Measurements from ENCODE around the gene RALGPS2.
"Not testable (repeated sequence)": the region's sequence is repeated elsewhere in the genome, so short reads cannot be mapped to it uniquely, and the experiment has no call there.

RALGPS2 gene

DNA sequence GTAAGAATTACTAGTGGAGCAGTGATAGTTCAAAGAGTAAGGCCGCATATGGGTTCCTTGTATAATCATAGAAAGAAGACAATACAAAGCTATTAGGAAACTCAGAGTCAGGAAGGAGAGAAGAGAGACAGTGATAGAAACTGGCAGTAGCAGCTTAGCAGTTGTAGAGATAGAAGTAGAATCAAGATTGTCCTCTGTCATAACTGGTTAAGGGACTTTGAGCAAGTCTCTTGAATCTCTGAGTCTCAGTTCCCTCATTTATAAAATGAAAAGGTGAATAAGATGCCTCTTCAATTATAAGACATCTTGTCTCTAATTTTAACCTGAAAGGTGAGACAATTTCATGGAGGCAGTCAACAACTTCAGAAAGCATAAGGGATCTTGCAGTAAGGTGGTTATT lies 6.5 kb upstream of the RALGPS2 start:
- no peak for DNase-seq (ENCODE audit: low read depth, low spot score)

DNA sequence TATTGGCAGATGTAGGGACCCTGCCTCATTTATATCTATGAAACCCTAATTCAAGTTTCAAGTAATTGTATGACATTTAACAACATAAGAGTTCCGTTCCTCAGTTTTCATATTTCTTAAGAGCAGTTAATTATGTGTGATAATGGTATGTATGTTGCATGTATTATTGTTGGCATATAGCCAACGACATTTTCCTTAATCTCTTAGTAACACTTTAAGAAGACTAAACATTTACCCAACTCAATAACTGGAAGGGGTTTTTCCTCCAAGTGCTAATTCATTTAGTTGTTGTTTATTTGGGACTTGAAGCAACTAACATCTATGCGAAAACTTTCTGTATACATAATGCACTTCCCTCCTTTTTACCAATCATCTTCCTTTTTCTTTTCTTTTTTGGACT lies 1.5 kb upstream of the RALGPS2 start:
- no peak overlapping the region for H3K4me3 ChIP-seq (ENCODE audit: low read length)
- no peak for DNase-seq (ENCODE audit: low read depth, low spot score)

More for the DNA sequence above, 6.5 kb upstream of the RALGPS2 start:
- H3K4me3 ChIP-seq (ENCODE audit: low read length), result no peak overlapping the region

DNA sequence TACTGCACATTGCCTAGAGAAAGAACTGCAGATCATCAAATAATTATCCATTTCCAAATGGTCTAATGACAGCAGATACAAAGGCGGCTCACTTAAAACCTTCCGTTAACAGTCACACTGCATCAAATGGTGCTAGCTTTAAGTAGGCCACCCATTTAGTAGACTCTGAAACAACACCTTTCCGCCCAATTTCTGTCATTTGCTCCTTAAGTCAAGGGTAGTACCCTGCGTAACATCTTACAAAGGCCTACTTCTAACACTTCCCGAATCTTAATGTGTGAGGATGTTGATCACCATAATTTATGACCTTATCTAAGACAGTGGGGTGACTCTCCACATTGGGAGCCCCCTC lies 692 bp upstream of the RALGPS2 start:
- H3K4me3 ChIP-seq (ENCODE audit: low read length), result peak overlapping the region; percentile 71
- DNase-seq (ENCODE audit: low read depth, low spot score), result no peak

DNA sequence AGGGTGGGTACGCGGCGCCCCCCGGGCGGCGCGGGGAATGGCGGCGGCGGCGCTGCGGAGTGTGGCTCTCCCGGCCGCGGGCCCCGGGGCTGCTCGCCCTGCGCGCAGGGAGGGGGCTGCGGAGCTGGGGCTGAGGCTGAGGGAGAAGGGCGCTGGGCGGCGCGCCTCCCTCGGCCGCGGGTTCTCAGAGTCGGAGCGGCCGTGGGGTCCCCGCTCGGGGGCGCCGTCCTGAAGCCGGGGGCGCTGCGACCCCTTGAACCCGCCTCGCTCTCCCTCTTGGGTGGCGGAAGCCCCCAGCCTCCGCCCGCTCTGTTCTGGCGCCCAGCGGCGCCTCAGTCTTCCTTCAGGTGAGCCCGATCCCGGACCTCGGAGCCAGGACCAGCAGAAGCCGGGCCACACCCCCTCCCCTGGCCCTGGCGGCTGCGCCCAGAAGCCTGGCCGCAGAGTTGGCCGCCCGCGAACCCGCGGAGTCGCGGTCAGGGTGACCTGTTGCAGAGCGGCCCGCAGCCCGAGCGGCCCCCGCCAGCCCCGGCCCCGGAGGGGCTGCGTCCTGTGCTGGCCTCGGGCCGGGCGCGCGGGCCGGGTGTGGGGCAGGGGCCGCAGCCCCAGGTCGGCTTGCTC lies 532 bp downstream of the RALGPS2 start:
- peak overlapping the region; percentile 71 for H3K4me3 ChIP-seq (ENCODE audit: low read length)
- no peak for DNase-seq (ENCODE audit: low read depth, low spot score)

DNA sequence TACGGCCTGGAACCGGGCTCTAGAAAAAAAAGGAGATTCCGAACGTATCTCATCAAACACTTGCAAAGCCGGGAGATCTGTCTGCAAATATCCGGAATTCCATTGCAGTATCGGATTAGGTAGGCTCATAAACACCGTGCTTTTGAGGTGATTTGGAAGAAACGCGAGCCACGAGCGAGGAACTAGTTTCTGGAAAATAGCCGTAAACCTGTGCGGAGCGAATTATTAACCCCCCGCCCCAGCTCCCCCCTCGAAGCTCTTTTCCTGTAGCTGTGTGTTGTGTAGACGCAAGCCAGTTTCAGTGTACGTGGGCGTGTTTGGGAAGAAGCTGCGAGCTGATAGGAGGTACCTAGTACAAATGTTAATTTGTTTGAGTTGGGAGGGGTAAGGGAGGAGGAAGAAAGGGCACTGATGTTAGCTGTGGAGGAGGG lies 1.1 kb downstream of the RALGPS2 start:
- DNase-seq (ENCODE audit: low read depth, low spot score), result peak; percentile 87
- H3K4me3 ChIP-seq (ENCODE audit: low read length), result peak overlapping the region; percentile 71

DNA sequence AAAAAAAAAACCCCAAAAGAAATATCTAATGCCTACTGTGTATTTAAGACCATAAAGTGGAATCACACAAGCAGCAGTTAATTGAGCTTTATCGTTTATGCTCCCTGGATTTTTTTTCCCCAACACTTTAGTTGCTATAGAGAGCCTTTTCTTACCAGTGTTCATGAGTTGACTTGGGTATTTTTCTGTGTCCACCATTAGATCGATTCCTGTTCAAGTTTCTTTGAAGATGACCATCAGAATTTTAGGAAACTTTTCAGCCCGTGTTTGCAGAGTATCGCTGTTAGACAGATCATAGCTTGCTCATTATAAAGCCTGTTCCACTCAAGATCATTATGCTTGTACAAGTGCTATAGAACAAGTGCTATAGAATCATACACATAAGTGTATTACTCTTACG lies 1.5 kb downstream of the RALGPS2 start:
- DNase-seq (ENCODE audit: low read depth, low spot score), result no peak
- peak overlapping the region; percentile 71; the same call in 1 of the 2 replicates for H3K4me3 ChIP-seq (ENCODE audit: low read length)

DNA sequence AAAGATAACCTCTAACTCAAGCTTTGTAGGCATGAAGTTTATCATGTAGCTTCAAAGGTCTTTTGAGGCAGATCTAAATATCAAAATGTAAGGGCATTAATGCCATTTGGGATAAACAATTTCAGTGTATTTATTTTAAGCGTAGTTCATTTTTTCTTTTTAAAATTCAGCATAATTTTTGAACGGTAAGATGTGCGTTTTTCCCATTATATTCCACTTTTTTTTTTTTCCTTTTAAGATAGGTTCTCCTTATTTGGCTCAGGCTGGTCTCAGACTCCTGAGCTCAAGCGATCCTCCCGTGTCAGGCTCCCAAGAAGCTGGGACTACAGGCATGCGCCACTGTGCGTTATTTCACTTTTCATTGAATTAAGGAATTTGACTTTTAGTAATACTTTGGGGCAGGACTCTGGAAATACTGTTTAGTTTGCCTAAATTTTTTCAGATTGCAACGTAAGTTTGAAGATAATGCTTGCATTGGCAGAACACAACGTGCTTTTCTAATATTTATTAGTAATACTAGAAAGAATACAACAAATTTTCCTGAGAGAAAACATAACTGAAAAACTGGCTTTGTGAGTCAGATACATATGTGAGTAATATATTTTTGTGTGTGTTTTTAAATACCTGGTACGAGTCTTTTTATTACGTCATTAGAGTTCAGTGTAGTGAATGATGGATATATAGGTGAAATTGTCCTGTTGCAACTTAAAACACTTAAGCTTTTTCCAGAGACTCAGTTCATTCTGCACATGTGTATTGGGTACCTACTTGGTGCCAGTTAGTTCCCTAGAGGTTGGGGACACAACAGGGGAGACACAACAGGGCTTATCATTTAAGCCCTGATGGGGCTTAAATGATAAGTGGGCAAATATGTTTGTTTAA lies 2.2 kb downstream of the RALGPS2 start:
- no peak for DNase-seq (ENCODE audit: low read depth, low spot score)
- H3K4me3 ChIP-seq (ENCODE audit: low read length), result no peak overlapping the region

DNA sequence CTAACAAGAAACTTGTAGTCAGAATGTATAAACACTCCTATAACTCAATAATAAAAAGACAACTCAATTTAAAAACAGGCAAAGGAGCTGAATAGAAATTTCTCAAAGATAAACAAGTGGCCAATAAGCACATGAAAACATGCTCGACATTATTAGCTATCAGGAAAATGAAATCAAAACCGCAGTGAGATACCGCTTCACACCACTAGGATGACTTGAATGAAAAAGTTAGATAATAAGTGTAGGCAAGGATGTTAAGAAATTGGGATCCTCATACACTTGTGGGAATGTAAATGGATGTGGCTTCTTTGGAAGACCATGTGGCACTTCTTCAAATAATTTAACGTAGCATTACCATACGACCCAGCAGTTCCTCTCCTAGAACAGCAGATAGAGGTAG lies 8.9 kb downstream of the RALGPS2 start:
- no peak overlapping the region for H3K4me3 ChIP-seq (ENCODE audit: low read length)
- DNase-seq (ENCODE audit: low read depth, low spot score), result no peak

DNA sequence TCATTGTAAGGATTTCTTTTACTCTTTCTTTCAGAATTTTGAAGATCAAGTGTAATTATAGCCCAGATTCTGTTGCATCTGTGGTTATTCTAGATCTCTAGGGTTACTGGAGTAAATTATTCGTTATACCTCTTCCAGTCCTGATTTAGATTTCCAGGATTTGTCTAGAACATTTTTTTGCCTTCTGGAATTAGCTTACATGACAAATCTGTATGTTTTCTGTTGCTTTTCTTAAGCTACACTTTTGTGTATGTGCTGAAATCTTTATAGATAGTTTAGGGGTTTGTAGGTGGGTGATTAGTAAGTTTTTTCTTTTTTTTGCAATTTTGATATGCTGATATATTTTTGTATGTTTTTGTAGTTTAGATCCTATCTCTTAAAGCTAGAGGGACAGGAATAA lies 13.7 kb downstream of the RALGPS2 start:
- DNase-seq (ENCODE audit: low read depth, low spot score), result no peak
- H3K4me3 ChIP-seq (ENCODE audit: low read length), result no peak overlapping the region

DNA sequence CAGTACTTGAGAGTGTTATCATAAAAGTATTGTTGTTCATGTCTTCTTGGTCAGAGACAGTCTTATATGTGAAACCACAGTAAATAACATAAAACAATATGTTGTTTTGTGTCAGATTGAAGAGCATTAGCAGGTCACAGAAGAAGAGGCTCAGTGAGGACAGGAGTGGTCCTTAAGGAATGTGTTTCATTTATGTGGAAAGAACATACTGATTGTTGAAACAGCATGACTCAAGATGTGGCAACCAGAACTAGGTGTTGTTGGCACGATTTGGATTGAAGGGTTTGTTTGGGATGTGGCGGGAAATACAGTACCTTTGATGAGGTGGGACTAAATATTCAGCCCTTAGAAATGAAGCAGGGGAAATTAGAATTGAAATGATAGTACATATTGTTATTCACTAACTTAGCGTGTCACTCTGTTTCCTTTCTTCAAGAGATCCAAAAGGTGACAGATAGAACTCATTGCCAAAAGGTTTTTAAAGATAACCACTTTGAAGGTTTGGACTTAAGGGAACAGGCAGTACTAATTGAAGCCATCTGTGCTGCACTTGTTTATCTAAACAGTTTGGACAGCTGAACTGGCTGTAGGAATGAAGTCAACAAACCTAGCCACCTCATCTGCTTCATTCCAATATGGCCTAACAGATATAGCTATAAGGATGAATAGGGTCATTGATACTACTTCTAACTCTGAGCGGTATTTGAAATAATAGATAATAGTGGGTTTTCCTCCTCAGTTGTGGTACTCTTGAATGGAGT lies 14.4 kb downstream of the RALGPS2 start:
- no peak overlapping the region for H3K4me3 ChIP-seq (ENCODE audit: low read length)
- no peak for DNase-seq (ENCODE audit: low read depth, low spot score)

DNA sequence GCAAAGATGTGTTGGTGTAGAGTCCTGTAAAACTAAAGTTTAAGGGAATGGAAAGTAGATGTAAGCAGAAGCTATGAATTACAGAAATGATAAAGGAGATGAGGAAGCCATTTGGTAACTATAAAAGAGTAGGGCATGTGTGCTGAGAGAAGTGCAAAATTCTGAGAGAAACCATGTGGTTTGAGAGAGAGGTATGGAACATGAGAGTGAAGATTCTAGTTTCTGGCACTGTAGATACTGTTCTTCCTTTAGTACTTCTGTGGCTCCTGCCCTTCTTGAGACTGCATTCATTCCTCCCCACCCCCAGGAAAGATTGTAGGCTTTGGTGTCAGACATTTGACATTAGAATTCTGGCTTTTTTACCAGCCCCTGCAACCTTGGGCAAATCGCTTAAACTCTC lies 15.4 kb downstream of the RALGPS2 start:
- no peak overlapping the region for H3K4me3 ChIP-seq (ENCODE audit: low read length)
- DNase-seq (ENCODE audit: low read depth, low spot score), result no peak

DNA sequence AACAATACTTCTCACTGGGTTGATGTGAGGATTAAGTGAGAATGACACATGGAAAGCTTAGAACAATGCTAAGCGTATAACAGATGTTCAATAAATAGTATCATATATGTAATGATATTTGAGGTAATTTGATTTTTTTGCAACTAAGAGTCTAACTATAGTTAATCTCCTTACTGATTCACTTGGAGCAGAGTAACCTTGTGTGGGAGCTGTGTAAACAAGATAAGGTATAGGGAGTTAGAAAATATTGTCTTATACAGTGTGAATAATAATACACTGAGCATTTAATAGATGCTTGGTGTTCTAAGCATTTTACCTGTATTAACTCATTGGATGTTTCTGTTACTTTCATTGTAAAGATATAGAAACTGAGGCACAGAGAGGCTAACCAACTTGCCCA lies 15.9 kb downstream of the RALGPS2 start:
- H3K4me3 ChIP-seq (ENCODE audit: low read length), result no peak overlapping the region
- no peak for DNase-seq (ENCODE audit: low read depth, low spot score)

DNA sequence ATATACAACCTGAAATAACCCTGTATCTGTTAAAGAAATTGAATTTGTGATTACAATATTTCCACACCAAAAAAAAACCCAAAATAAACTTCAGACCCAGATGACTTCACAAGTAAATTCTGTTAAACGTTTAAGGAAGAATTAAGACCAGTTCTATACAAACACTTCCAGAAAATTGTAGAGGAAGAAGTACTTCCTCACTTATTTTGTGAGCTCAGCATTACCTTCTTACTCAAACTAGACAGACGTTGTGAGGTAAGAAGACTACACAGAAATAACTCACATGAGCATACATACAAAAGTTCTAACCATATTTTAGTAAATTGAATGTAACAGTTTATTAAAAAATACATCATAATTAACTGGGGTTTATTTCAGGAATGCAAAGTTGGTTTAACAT lies 18.8 kb downstream of the RALGPS2 start:
- DNase-seq (ENCODE audit: low read depth, low spot score), result no peak
- H3K4me3 ChIP-seq (ENCODE audit: low read length), result no peak overlapping the region

DNA sequence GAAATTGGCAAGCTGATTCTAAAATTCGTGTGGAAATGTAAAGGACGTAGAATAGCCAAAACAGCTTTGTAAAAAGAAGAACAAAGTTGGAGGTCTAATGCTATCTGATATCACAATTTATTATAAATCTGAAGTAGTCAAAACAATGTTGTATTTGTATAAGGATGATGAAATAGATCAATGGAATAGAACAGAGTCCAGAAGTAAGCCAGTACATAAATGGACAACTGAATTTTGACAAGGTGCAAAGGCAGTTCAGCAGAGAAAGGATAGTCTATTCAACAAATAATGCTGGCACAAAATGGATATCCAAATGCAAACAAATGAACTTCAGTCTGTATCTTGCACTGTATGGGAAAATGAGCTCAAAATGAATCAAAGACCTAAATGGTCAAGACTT lies 20.2 kb downstream of the RALGPS2 start:
- no peak overlapping the region for H3K4me3 ChIP-seq (ENCODE audit: low read length)
- DNase-seq (ENCODE audit: low read depth, low spot score), result no peak

DNA sequence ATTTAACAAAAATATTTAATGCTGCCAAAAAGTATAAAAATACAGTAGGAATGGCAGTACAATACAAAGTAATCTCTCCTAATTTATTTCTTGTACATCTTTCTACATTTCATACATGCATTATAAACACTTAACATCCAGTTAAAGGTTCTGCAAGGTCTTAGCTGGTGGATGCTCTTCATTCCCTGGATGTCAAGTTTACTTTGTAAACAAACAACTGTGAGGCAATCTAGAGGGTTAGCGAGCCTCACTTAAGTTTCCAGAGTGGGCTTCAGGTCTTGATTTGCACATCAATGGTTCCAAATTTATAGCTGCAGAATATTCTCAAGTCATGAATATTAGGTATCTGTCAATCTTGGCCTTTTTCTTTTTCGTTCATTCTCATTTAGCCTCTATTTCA lies 21.3 kb downstream of the RALGPS2 start:
- H3K4me3 ChIP-seq (ENCODE audit: low read length), result no peak overlapping the region
- DNase-seq (ENCODE audit: low read depth, low spot score), result no peak

DNA sequence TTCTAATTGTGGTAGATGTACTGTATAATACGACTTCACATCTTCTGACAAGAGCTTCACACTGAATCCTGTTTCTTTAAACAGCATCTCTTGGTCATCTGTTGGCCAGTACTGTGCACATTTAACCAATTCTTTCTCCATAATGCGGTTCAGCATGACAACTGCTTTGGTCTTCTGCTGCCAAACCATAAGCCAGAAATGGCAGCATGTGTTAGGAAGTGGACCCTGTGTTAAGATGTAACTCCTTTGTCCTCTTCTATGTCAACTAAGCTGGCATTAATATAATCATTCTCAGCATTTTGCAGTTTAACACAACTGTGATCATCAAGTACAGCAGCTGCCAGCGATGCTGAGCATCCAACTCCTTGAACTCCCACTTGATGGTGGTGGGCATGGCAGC lies 22.3 kb downstream of the RALGPS2 start:
- DNase-seq (ENCODE audit: low read depth, low spot score); H3K4me3 ChIP-seq (ENCODE audit: low read length): not testable (repeated sequence)

DNA sequence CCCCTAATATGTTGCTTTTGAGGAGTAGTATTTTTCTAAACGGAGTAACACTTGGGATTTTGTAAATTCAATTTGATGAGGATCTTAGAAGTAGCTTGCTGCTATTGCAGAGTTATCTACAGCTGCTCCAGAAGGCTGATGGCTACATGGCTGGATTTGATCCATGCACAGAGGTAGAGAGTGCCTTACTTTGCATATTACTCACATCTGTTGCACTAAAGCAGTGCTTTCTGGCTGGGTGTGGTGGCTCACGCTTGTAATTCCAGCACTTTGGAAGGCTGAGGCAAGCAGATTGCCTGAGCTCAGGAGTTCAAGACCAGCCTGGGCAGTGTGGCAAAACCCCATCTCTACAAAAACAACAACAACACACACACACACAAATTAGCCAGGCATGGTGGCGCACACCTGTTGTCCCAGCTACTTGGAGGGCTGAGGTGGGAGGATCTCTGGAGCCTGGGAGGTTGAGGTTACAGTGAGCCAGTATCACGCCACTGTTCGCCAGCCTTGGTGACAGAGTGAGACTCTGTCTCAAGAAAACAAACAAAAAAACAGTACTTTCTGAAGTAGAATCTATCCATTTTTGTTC lies 24.6 kb downstream of the RALGPS2 start:
- H3K4me3 ChIP-seq (ENCODE audit: low read length), result no peak overlapping the region
- no peak for DNase-seq (ENCODE audit: low read depth, low spot score)

DNA sequence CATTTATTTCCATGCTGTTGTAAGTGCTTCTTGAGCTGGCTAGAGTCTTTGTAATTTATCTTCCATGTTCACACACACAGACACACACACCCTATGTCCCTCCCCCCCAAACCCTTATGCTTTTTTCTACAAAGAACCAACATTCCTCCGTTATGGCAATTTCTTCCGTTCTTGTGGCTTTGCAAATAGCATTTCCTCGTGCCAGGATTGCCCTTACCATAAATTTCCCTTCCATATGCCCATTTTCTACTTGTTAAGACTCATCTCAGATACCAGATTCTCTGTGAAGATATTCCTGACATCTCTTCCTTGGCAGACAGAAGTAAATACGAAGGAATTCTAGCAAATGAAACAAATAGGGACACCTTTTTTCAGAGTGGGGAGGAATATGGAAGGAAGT lies 26.0 kb downstream of the RALGPS2 start:
- no peak overlapping the region for H3K4me3 ChIP-seq (ENCODE audit: low read length)

DNA sequence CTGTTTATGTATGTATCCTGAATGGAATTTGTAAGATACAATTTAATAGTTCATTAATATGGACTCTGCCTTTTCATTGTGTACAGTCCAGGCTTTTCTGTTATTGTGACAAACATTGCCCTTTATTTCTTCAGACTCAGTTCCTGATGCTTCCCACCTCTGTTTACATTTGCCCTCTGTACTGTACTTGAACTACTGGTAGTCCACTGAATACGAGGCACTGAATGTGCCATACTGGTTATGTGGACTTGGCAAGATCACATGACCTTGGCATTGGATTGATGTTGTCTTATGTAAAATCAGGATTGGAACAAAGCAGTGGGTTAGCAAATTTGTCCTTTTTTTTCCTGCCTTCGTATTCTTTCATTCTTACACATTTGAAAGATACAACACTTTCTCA lies 27.8 kb downstream of the RALGPS2 start:
- no peak overlapping the region for H3K4me3 ChIP-seq (ENCODE audit: low read length)
- DNase-seq (ENCODE audit: low read depth, low spot score), result no peak

More for the DNA sequence above, 26.0 kb downstream of the RALGPS2 start:
- no peak for DNase-seq (ENCODE audit: low read depth, low spot score)

All from Jurkat, Clone E6-1 (cell line).